ENCODE measurements around the gene KCNA10.

Gene KCNA10

DNA sequence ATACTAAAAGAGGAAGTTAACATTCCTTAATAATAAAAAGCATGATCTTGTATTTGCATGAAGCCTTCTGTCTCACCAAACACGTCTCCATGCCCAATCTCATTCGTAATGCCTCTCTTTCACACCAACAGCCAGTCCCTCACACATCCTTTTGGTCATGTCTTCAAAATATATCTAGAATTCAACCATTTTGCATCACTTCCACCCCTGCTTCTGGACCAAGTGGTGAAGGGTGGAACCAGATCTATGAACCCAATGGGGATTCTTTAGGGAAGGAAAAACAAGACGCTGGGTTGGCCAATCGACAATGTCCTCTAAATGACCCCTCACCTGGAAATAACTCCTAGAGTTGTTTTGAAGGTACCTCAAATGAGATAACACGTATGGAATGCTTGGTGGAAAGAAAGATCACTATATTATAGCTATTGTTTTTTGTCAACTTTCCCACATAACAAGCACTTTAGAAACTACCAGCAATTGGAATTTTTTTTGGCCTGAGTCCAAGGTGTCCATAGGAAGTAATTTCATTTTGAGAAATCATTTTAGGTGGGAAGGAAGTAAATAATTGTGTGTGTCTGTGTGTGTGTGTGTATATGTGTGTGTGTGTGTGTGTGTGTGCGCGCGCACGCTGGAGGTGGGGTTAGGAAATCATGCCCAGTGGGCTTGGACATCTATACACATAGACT is at the start of gene KCNA10:
Gene KCNA10, minus strand, starts transcription at position 51 of the 686 bp plus-strand sequence. CDS start 388 bp downstream, outside the sequence.
- DNase-seq: no peak

DNA sequence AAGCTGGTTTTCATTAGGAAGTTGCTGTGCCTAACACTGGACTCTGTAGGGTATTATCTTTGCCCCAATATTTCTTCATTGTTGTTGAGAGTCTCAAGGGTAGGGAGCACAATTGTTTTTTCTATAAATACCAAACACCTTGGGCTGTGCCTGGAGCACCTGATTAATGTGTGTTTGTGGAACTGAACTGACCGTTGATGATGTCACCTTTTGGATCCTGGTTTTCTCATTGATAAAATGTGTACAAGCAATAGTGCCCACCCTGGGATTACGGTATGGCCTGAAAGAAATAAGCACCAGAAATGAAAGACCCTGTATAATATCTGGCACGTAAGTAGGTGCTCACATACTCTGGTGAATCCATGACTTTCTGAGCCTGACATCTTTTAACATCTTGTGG is 47.9 kb upstream of the KCNA10 start:
- DNase-seq: no peak

DNA sequence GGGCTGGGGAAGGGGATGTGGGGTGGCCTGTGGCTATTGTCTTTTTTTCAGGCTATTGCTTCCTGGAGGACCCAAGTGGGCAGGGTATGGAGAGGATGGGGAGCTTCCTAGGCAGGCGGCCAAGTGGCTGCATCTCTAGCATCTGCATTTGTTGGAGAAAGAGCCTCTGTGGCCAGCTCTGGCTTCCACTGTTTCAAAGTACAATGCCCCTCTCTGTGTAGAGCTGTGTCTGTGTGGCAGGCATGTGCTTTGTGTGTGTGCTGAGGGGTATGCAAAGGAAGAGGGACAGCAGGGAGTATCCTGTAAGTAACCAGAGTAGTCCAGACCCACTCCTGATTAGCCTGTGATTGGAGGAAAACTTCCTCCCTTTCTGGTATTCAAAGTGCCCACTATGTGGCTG is 46.6 kb upstream of the KCNA10 start:
- no peak for DNase-seq

DNA sequence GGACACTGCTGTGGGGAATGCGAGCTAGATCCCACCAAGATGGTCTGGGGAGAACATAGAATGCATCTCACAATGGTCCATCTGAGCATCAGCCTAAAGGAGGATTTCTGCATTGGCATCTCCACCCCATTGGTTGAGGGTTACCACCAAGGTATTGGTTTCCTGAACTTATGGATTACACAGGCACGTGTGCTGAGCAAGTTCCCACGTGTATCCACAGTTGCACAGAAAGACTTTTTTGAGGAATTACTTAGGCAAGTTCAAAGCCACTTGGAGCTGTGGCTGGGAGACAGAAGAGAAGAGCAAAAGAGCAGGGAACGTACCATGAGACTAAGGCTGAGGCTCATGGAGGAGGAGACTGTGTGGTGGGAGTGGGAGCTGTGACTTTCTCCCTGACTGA is 44.1 kb upstream of the KCNA10 start:
- DNase-seq: no peak

DNA sequence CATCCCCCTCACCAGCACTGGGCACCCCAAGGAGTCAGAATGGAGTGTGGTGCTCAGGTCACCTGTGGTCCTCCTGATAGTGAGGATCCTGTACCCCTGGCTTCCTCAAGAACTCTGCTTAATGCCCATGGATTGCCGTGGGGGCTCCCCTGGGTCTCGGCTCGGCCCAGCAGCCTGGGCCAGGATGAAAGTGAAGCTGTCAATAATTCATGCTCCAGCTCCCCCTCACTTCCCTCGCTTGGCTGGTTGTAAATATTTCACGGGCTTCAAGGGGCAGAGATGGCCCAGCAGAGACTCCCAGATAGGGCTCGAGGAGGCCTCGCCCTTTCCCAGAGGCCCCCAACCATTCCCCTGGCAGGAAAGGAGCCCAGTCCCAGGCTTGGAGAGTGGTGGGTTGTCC is 42.6 kb upstream of the KCNA10 start:
- no peak for DNase-seq

DNA sequence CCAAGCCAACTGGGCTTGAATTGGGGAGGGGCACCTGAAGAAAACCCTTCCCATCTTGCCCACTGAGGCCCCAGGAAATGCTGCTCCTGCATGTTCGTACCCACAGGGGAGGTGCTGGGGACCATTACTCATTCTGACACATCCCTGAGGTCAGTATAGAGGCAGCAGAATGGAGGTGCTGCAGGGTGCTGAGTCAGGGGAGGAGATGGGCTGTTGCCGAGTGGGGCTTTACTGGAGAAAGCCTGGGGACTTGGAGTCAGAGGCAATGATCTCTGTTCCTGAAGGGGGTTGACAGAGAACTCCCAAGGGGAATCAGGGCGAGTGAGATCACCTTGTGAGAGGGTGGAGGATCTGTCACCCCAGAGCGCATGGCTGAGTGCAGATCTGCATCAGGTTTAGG is 40.2 kb upstream of the KCNA10 start:
- DNase-seq: no peak

DNA sequence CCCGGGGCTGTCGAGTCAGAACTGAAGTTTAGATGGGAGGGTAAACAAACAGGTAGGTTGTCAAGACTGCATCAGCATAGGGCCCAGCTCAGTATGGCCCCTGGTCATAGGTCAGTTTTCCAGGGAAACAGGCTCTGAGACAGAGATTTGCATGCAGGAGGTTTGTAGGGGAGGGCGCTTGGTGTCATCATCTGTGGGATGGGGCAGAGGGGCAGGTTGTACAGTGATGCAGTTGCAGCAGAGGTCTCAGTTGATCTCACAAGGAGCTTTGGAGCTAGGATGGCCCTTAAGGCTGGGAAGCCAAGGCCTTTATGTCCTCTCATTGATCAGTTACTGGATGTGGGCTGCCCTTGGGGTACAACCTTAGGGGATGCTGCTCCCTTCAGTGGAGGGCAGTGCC is 38.5 kb upstream of the KCNA10 start:
- DNase-seq: no peak

DNA sequence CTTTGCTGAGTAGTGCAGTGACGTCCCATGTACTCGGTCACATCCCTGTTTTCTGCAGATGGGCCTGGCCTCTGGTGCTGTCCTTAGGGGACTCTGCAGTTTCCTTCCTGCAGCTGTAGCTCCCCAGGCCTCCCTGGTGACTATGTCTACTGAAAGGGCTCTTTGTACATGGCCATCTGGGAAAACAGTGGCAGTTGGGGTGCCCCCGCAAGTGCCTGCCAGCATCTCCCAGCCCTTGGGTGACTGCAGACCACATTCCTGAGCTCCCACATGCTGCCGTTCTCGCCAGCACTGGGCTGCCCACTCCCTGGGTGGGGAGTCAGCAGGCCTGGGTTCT is 37.5 kb upstream of the KCNA10 start:
- no peak for DNase-seq

DNA sequence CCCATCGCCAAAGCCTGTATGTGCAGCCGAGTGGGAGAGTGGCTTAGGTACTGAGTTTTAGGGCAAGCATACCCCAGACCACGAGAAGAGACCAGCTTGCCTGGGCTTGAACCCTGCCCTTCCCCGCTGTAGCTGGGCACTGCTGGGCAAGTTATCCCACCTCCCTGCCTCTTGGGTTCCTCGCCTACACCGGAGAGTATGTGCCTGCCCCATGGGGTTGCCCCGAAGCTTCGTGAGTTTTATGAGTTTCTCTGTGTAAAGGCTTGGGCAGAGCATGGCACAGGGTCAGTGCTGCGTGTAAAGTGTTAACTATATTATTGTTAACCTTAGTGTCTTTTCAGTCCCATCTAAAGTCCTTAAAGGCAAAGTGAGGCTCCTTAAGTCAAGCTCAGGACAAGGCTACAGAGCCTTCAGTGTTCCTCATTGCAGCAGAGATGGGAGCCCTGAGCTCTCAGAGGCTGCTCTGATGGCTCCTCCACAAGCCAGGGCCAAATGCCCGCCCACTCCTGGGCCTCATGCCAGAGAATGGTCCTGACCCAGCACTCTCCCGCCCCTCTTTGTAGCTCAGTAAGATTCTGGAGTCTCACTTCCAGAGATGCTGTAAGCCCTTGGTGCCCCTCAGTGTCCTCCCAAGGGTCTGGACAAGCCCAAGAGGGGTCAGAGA is 37.0 kb upstream of the KCNA10 start:
- peak; percentile 25 for DNase-seq

DNA sequence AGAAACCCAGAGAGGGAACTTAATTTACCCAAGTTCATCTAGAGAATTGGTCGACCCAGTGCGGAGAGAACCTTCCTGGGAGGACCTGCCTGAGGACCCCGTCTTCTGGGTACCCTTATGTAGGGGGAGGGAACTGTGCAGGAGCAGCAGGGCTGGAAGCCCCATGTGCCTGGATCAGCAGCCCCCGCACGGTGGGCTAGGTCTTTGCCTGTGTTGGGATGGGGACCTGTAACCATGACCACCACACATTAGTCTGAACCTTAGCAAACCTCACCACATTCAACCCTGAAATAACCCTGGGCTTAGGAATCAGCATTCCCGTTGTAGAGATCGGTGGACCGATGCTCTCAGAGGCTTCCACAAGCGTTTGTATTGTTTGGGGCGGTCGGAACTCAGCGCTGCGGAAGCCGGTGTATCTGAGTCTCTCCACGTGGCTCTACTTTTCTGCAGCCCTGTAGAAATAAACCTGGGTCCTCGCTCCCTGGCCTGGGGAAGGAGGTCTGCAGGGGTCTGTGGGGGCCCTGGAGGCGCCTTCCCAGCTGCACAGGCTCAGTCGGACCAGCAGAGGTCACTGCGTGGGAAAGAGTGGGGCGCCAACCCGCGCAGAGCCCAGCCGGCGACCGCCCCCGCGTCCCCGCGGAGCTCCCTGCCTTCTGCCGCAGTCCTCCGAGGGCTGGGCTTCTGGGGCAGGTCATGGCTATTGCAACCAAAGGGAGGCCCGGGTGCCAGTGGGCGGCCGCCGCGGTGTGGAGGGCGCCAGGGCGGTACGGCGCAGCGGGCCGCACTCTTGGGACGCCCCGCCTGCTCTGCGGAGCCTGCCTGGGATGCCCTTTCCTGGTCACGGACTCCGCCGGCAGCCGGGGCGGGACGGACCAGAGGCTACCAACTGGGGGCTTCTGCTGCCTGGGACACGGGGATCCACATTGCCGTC is 36.2 kb upstream of the KCNA10 start:
- no peak for DNase-seq

DNA sequence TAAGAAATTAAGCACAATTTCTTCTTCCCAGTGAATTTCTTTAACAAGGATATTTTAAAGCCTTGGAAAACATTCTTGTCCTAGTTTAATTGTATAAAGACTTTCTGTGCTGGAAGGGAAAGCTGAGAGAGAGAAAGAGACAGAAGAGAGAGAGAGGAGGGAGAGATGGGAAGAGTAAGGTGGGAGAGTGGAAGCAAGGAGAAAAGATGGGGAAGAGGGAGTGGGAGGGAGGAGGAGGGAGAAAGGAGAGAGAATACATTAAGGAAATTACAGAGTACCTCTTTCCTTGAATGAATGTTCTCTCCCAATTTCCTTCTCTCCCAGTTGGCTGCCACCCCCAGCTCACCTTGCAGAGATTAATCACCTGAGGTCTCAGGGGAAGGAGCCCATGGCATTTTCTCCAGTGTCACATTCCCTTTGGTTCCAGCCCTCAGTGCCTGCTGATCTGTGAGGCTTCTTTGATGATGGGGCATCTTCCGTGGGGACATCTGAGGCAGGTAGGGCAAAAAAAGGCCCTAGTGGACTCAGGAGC is 32.4 kb upstream of the KCNA10 start:
- DNase-seq: no peak

DNA sequence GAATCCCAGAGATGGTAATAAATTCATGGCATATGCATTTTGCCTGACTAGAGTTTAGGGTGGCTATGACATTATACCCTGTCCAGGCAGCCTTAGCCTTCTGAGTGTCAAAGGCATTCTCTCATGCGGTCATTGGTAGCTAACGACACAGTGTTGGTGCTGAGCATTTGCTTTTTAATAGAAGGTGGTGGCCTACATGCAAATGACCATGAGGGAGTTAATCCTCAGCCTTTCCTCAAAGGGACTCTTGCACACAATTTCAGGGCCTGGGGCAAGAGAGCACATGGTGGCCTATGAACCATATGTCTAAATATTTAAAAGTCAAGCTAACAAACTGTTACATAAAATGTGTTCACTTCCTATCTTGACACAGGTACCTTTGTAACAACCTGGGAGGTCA is 30.9 kb upstream of the KCNA10 start:
- no peak for DNase-seq

DNA sequence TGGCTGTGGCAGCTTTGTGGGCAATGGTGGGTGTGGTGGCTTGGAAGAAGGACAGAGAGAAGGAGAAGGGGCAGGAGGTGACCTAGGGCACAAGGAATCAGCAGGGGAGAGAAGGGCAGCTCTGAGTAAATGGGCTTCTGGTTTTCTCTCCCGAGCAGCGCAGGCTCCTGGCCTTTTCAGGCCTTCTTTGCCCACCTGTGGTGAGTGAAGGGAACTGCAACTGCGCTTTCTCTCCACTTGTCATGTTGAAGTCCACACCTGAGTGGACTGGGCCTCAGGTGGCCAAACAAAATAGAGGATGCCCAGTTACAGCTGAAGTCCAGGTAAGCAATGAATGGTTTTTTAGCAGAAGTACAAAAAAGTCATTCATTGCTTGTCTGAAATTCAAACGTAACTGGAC is 29.4 kb upstream of the KCNA10 start:
- peak; percentile 57 for DNase-seq

DNA sequence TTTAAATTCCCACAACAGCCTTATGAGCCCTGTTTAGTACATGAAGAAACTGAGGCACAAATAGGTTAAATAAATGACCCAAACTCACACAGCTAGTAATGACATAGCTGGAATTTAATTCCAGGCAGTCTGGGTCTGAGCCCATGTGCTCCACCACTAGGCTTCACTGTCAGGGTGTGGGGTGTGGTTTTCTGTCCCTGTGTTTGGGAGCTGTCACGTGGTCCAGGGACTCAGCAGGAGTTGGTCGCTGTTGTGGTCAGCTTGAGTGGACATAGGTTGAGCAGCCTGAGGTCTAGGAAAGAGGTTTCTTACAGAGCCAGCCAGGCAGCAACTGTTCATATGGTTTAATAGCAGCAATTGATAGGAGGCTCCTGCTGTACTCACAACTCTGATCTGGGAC is 28.0 kb upstream of the KCNA10 start:
- DNase-seq: no peak

DNA sequence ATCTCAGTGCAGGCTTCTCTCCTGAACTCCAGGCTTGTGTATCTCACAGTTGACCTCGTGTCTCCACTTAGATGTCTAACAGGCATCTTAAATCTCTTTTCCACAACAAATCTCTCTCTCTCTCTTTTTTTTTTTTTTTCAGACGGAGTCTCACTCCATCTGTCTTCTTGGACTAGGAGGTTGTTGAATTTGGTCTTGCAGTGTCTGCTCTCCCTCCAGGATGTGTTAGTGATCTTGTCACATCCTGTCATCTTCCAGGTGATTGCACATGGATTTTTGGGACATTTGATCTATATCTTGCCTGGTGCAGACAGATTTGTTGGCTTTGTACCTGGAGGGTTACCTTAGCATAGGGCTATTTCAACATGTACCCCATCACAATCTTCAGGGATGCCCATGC is 26.5 kb upstream of the KCNA10 start:
- DNase-seq: no peak

DNA sequence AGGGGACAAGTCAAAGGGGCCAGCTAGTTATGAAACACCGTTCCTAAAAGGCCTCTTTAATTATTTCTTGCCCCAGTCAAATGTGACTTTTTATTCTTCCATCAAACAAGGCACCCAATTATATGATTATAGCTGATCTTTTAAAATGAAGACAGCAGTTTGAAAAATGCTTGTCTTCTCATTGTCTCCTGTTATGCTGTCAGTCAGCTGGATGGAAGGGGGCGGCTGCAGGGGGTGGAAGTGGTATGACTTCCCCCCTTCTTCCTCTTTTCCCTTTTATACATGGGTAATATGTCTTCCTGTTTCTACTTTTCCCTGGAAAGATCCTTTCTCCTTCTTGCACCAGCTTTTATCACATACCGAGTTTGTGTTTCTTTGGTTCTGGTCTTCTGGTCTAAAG is 25.8 kb upstream of the KCNA10 start:
- no peak for DNase-seq

DNA sequence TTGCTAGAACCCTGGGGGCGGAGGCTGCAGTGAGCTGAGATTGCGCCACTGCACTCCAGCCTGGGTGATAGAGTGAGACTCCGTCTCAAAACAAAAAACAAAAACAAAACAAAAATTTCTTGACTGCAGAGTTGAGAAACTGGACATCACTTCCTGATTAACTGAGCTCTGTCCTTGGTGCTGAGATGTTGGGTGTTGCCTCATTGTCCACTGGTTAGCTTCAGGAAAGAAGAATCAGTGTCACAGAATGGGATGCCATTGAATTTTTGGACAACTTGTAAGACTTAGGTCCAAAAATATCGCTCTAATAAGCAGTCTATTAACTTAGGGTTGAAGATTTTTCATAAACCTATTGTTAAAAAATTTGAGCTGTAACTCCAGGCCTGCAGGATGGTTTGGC is 23.8 kb upstream of the KCNA10 start:
- DNase-seq: no peak

DNA sequence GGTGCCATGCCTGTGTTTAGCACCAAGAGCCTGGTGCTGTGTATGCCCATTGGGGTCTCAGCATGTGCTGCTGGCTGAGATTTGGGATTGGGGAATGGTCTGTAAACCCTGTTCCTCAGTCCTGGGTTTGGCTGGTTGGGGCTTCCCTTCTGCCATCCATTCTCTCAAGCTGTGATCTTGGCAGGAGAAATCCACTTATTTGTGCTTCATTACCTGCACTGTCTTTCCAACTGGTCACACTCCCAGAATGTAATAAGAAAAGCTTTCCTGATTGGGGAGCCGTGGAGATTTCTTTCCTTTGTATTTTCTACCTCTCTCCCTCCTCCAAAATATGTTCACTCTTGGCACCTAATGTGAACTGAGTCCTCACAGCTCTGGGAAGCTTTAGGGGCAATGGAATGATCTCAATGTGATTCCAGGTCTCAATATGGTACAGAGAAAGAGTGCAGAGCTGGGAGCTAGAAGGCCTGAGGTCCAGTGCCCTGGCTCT is 23.0 kb upstream of the KCNA10 start:
- DNase-seq: no peak

DNA sequence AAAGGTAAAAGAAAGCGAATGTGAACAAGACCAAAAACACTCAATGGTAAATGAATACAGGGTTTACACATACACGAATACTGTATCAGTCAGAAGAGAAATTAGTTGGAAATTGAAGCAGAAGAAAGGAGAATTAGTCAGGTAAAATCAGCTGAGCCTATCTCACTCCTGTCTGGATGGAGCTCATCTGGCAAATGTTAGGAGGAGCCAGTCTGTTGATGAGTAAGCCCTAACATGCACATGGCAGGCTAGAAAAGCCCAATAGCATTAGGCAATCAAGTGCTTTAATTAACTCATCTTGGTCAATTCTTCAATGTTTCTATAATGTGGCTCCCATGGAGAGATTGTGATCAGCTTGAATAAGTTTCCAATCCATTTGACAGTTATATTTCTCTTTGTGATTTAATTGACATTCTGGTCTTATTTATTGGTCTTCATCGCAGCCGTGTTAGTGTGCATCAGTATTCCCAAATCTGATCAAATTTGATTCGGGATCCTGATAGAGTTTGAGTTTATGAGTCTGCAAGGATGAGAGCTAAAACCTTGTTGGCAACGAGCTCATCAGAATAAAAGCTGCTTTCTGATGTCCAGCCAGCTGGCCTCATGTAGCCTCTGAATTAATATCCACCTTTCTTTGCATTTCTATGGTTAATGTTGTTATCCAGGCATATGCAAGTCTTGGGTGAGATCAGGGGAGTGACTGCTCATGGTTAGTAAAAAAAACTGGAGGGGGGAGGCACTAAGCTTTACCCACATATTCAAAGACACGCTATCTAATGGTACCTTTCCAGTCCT is 22.1 kb upstream of the KCNA10 start:
- peak; percentile 24 for DNase-seq

DNA sequence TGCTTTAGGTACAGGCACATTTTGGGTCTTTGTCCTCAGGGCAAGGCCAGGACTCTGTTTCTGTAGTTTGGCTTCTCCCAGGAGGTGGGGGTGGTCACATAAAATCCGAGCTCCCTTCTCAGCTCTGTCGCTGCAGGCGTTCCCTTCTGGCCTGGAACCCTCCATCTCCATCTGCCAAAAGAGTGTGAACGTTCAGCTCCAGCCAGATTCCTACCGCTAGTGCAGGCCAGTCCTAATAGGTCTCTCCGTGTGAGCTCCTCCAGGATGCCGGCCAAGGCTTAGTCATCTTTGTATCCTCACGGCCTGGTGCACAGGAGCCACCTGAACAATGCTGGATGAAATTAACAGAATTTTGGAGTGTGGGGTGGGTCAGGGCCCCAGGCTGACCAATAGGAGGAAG is 19.9 kb upstream of the KCNA10 start:
- peak; percentile 77 for DNase-seq

DNA sequence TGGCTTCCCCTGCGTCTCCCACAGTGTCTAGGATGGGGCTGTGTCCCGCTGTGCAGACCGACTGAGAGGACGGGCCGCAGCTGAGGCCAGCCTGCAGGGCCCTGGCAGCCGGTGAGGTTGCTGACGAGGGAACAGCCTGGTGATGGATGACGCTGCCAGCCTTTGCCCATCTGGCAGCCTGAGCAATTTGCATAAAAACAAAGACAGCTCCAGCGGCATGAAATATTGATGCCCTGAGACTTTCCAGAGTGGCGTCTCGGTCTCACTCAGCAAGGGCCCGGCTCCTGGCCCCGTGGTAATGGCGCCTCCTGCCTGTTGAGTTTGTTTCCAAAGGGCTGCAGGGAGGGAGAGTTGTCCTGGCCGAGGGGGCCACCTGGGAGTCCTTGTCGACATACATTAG is 19.1 kb upstream of the KCNA10 start:
- peak; percentile 94 for DNase-seq

DNA sequence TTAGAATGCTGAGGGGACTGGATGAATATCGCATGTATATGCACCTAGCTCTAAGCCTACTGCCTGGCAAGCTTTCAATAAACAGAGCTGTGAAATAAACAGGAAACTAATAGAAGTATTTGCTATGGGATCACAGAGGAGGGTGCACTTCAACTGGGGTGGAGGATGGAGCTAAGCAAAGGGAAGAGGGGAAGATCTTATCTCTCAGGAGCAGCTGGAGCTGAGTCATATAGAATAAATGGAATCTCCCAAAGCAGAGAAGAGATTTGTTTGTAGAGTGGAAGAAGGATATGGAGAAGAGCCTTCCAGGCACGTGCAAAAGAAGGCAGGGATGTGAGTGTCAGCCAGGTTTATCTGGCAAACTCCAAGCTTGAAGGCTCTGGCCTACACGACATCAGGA is 17.0 kb upstream of the KCNA10 start:
- no peak for DNase-seq

DNA sequence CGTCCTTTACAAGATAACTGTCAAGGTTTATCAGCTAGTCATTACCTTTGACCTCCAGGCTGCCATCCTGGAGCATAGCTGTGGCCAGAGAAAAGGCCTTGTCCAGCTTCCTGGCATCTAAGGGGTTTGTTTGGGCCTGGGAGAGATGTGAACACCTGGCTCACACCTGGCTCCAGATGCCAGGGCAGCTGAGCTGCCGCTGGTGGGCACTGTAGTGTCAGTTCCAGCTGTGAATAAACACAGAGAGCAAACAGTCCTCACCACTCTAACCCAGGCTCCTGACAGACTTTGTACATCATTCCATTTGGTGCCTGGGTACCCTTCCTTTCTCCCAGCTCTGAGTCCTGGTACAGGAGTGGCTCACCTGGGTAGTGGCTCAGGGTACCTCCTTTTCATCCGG is 14.3 kb upstream of the KCNA10 start:
- no peak for DNase-seq
